ENCODE data around the gene UCK2. TPM values are rescaled to one million over a fixed set of nuclear protein-coding genes. Genes with fewer than 3 reads are reported as not detected.

UCK2 gene
- total and polyA plus RNA-seq, 12 donors: 5.4 to 22.7 (median 14.0) TPM

GRCh38 chr1:165924117-165924516, 96.7 kb downstream of the UCK2 start:
- no peak for TF ChIP-seq POLR2A (IDR thresholded peaks at IDR 0.05)
- 64 to 72% (median 68%) methylated on average over 11 of the region's 11 CpGs for WGBS, 4 donors
- no peaks in the 10 kb centered on the region for H3K27me3 ChIP-seq
- H3K4me1 ChIP-seq (replicated peaks in 1 of 2): no peaks in the 10 kb centered on the region
- no peak overlapping the region for H3K27ac ChIP-seq
- H3K9me3 ChIP-seq (replicated peaks in 1 of 3): no peaks in the 10 kb centered on the region
- H3K4me3 ChIP-seq: no peak overlapping the region
- no peak for DNase-seq
- H3K36me3 ChIP-seq (replicated peaks in 1 of 2): no peaks in the 10 kb centered on the region
- intact Hi-C loops (cut with DNase I): loop anchor here in 1 of 2 donors (10.0 kb wide), 1 partner anchor 511 kb away; no protein-coding TSS in a partner anchor

- 57 to 67% (median 62%) methylated on average over 7 of the region's 7 CpGs for WGBS, 4 donors
- DNase-seq: no peak
- no peaks in the 10 kb centered on the region for H3K27me3 ChIP-seq
- intact Hi-C loops (cut with DNase I): loop anchor here in 1 of 2 donors (5.0 to 10.0 kb wide), 2 partner anchors 509 to 552 kb away; no protein-coding TSS in a partner anchor
- H3K4me1 ChIP-seq (replicated peaks in 1 of 2): no peaks in the 10 kb centered on the region
- no peak overlapping the region for H3K4me3 ChIP-seq
- H3K36me3 ChIP-seq (replicated peaks in 1 of 2): no peaks in the 10 kb centered on the region
- no peaks in the 10 kb centered on the region for H3K9me3 ChIP-seq (replicated peaks in 1 of 3)
- no peak for TF ChIP-seq CTCF (IDR thresholded peaks at IDR 0.05)
- no peak for TF ChIP-seq POLR2A (IDR thresholded peaks at IDR 0.05)
- no peak overlapping the region for H3K27ac ChIP-seq
These were observed 98.2 kb downstream of the UCK2 start for GRCh38 chr1:165925498-165926079.

- Histone ChIP-seq H3K4me1 (replicated peaks in 1 of 2) (no peaks in the 10 kb centered on the region), H3K36me3 (replicated peaks in 1 of 2) (no peaks in the 10 kb centered on the region), H3K27ac (no peak overlapping the region), H3K4me3 (no peak overlapping the region), H3K9me3 (replicated peaks in 1 of 3) (no peaks in the 10 kb centered on the region), H3K27me3 (no peaks in the 10 kb centered on the region)
- 28 to 46% (median 35%) methylated on average over 2 of the region's 2 CpGs for WGBS, 4 donors
- TF ChIP-seq POLR2A (IDR thresholded peaks at IDR 0.05) (no peak), CTCF (IDR thresholded peaks at IDR 0.05) (no peak)
- intact Hi-C loops (cut with DNase I): loop anchor here in 1 of 2 donors (5.0 to 10.0 kb wide), 2 partner anchors 508 to 550 kb away; no protein-coding TSS in a partner anchor
- no peak for DNase-seq
These were observed 99.8 kb downstream of the UCK2 start for GRCh38 chr1:165927169-165927568.

DNA sequence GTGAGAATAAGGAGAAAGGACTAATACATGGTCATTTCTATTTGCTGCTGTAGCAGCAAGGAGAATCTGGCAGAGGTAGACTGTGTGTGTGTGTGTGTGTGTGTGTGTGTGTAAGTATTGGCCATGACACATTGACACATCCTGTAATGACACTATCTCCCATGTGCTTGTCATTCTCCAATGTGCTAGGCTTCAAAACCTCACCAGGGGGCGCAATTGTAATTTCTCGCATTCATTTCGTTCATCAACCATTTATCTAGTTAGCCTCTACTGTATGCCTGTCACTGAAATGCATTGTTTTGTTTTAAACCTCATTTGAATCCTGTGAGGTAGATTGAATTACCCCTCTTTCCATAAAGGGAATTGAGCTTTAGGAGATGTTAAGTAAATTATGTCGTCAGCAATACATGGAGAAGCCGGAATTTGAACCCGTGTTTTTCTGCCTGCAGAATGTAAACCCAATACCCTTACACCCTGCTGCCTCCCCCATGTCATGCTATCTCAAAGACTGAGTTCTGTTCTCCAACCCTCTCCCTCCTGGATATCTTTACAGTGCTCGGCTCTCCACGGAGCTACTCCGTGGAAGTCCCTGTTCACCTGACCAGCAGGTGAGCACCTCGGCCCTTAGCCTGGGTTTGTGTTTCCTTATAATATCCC, 100.8 kb downstream of the UCK2 start:
- H3K36me3 ChIP-seq (replicated peaks in 1 of 2): no peaks in the 10 kb centered on the region
- intact Hi-C loops (cut with DNase I): loop anchor here in 1 of 2 donors (5.0 to 10.0 kb wide), 2 partner anchors 507 to 549 kb away; no protein-coding TSS in a partner anchor
- no peaks in the 10 kb centered on the region for H3K27me3 ChIP-seq
- no peaks in the 10 kb centered on the region for H3K4me1 ChIP-seq (replicated peaks in 1 of 2)
- TF ChIP-seq POLR2A (IDR thresholded peaks at IDR 0.05): no peak
- peak; percentile 51 to 71 (median 60) for TF ChIP-seq CTCF (IDR thresholded peaks at IDR 0.05)
- DNase-seq: peak; percentile 26 to 71 (median 37)
- no peak overlapping the region for H3K27ac ChIP-seq
- H3K4me3 ChIP-seq: no peak overlapping the region
- 64 to 68% (median 66%) methylated on average over 10 of the region's 10 CpGs for WGBS, 4 donors
- no peaks in the 10 kb centered on the region for H3K9me3 ChIP-seq (replicated peaks in 1 of 3)

Measured in adrenal gland (tissue), 12 donors.